Measurements from ENCODE around the gene RAB6A. TPM values are rescaled to one million over a fixed set of nuclear protein-coding genes. Genes with fewer than 3 reads are reported as not detected.
"Not testable (repeated sequence)": the region's sequence is repeated elsewhere in the genome, so short reads cannot be mapped to it uniquely, and the experiment has no call there.

The RAB6A gene
- total RNA-seq, 1 donor from 2014 or later = 222 TPM

DNA sequence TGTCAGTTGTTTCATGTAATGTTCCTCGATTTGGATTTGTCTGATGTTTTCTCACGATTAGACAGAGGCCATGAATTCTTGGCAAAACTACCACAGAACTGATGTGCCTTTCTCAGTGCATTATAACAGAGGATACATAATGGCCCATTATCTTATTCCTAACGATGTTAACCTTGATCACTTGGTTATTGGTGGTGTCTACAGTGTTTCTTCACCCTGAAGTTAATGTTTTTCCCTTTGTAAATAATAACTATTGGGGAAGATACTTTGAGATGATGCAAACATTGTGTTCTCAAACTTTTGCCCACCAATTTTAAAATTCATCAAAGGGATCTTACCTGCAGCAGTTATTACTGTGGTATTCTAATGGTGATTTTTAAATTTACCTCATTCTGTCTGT is 13.1 kb downstream of the RAB6A start:
- Mint-ChIP-seq H3K27me3 (ENCODE audit: unreplicated experiment) (peaks cover 7% of the 10 kb centered on the region), H3K4me3 (ENCODE audit: unreplicated experiment) (no peak overlapping the region), H3K4me1 (ENCODE audit: low read depth, unreplicated experiment) (peaks cover 5% of the 10 kb centered on the region), H3K9me3 (ENCODE audit: unreplicated experiment) (no peaks in the 10 kb centered on the region), H3K36me3 (ENCODE audit: unreplicated experiment) (no peaks in the 10 kb centered on the region), H3K27ac (ENCODE audit: unreplicated experiment) (no peak overlapping the region)
- DNase-seq = no peak
- TF ChIP-seq CTCF (IDR thresholded peaks at IDR 0.05; ENCODE audit: partially characterized antibody, unreplicated experiment) = no peak

- Mint-ChIP-seq H3K27ac (ENCODE audit: unreplicated experiment) (no peak overlapping the region), H3K27me3 (ENCODE audit: unreplicated experiment) (peaks cover 7% of the 10 kb centered on the region), H3K9me3 (ENCODE audit: unreplicated experiment) (no peaks in the 10 kb centered on the region), H3K36me3 (ENCODE audit: unreplicated experiment) (no peaks in the 10 kb centered on the region), H3K4me3 (ENCODE audit: unreplicated experiment) (no peak overlapping the region), H3K4me1 (ENCODE audit: low read depth, unreplicated experiment) (peaks cover 5% of the 10 kb centered on the region)
- DNase-seq = no peak
- TF ChIP-seq CTCF (IDR thresholded peaks at IDR 0.05; ENCODE audit: partially characterized antibody, unreplicated experiment) = no peak
Measured at GRCh38 chr11:73746701-73747100, 14.2 kb downstream of the RAB6A start.

GRCh38 chr11:73743045-73743444 is 17.8 kb downstream of the RAB6A start:
- peaks cover 4% of the 10 kb centered on the region for H3K27me3 Mint-ChIP-seq (ENCODE audit: unreplicated experiment)
- no peak for TF ChIP-seq CTCF (IDR thresholded peaks at IDR 0.05; ENCODE audit: partially characterized antibody, unreplicated experiment)
- no peaks in the 10 kb centered on the region for H3K36me3 Mint-ChIP-seq (ENCODE audit: unreplicated experiment)
- DNase-seq = no peak
- no peak overlapping the region for H3K4me3 Mint-ChIP-seq (ENCODE audit: unreplicated experiment)
- peaks cover 2% of the 10 kb centered on the region for H3K4me1 Mint-ChIP-seq (ENCODE audit: low read depth, unreplicated experiment)
- H3K27ac Mint-ChIP-seq (ENCODE audit: unreplicated experiment) = no peak overlapping the region
- H3K9me3 Mint-ChIP-seq (ENCODE audit: unreplicated experiment) = peaks cover 1% of the 10 kb centered on the region

- H3K36me3 Mint-ChIP-seq (ENCODE audit: unreplicated experiment); H3K4me1 Mint-ChIP-seq (ENCODE audit: low read depth, unreplicated experiment); H3K27ac Mint-ChIP-seq (ENCODE audit: unreplicated experiment); H3K27me3 Mint-ChIP-seq (ENCODE audit: unreplicated experiment); DNase-seq; H3K4me3 Mint-ChIP-seq (ENCODE audit: unreplicated experiment); H3K9me3 Mint-ChIP-seq (ENCODE audit: unreplicated experiment): not testable (repeated sequence)
Measured at GRCh38 chr11:73735959-73736358, 24.9 kb downstream of the RAB6A start.

DNA sequence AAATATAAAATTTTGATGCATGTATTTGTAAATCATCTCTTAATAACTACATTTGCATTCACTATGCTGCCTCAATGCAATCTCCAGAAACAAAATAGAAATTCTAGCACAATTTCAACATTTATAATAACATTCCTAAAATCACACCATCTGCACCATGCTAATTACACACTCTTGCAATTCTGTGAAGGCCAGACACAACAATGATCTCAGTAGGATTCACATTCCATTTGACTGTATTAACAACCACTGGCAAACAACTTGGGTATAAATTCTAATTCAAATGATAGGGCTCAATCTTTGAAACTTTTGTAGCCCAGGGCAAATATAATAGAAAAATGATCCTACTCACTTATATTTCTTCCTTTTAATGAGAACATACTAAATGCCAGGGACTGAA is 25.9 kb downstream of the RAB6A start:
- no peak overlapping the region for H3K4me3 Mint-ChIP-seq (ENCODE audit: unreplicated experiment)
- H3K27ac Mint-ChIP-seq (ENCODE audit: unreplicated experiment) = no peak overlapping the region
- H3K4me1 Mint-ChIP-seq (ENCODE audit: low read depth, unreplicated experiment) = peaks cover 2% of the 10 kb centered on the region
- H3K9me3 Mint-ChIP-seq (ENCODE audit: unreplicated experiment) = no peaks in the 10 kb centered on the region
- peaks cover 5% of the 10 kb centered on the region for H3K36me3 Mint-ChIP-seq (ENCODE audit: unreplicated experiment)
- DNase-seq = no peak
- no peak for TF ChIP-seq CTCF (IDR thresholded peaks at IDR 0.05; ENCODE audit: partially characterized antibody, unreplicated experiment)
- H3K27me3 Mint-ChIP-seq (ENCODE audit: unreplicated experiment) = no peaks in the 10 kb centered on the region

DNA sequence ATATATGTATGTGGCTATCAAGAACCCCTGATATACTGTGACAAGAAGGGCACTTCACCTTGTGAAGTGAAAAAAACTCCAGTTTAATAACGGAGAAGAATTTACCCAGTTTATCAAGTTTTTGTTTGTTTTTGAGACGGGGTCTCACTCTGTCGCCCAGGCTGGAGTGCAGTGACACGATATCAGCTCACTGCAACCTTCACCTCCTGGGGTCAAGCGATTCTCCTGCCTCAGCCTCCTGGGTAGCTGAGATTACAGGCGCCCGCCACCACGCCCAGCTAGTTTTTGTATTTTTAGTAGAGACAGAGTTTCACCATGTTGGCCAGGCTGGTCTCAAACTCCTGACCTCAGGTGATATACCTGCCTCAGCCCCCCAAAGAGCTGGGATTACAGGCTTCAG is 26.9 kb downstream of the RAB6A start:
- not testable (repeated sequence) for H3K9me3 Mint-ChIP-seq (ENCODE audit: unreplicated experiment); H3K4me1 Mint-ChIP-seq (ENCODE audit: low read depth, unreplicated experiment); DNase-seq; H3K4me3 Mint-ChIP-seq (ENCODE audit: unreplicated experiment); H3K27me3 Mint-ChIP-seq (ENCODE audit: unreplicated experiment); H3K27ac Mint-ChIP-seq (ENCODE audit: unreplicated experiment); H3K36me3 Mint-ChIP-seq (ENCODE audit: unreplicated experiment)

GRCh38 chr11:73732936-73733335 is 27.9 kb downstream of the RAB6A start:
- not testable (repeated sequence) for H3K27me3 Mint-ChIP-seq (ENCODE audit: unreplicated experiment); H3K36me3 Mint-ChIP-seq (ENCODE audit: unreplicated experiment); H3K27ac Mint-ChIP-seq (ENCODE audit: unreplicated experiment)

More at GRCh38 chr11:73732936-73733335, 27.9 kb downstream of the RAB6A start:
- H3K4me3 Mint-ChIP-seq (ENCODE audit: unreplicated experiment); H3K9me3 Mint-ChIP-seq (ENCODE audit: unreplicated experiment); H3K4me1 Mint-ChIP-seq (ENCODE audit: low read depth, unreplicated experiment); DNase-seq: not testable (repeated sequence)
